GM19324 (cell line): ENCODE measurements around the gene CERS6.
A peak's percentile ranks its signal among the peaks of the same experiment; 100 is the strongest.
"Not testable (repeated sequence)": the region's sequence is repeated elsewhere in the genome, so short reads cannot be mapped to it uniquely, and the experiment has no call there.

Experiments used
- ATAC-seq: cut with Tn5 transposase; IDR thresholded peaks from one replicate; pipeline ENCODE4 v1.9.1; 2021; ENCODE audit warnings: mild to moderate bottlenecking, moderate library complexity; ENCODE audit not compliant: unreplicated experiment, low FRiP score

Gene CERS6

GRCh38 chr2:168742258-168742932, 286.3 kb downstream of the CERS6 start:
- ATAC-seq, result no peak

- ATAC-seq, result no peak
These were observed 288.8 kb downstream of the CERS6 start for GRCh38 chr2:168744844-168745243.

DNA sequence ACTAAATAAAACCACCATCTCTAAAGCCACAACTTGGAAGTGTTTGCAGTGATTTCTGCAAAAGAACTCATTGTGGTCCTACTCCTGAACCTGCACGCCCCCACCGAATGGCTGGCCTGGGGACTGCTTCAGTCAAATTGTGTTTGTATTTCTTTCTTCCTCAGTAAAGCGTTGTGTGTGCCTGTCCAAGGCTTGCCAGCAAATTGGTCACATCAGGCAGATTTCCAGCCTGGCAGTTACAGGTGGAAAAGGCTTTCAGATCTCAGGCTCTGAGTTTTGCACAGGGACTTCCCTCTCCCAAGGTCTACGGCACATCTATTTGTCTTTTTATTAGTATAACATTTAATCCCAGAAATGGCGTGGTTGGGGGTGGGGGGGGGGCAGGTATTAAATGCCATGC, 292.4 kb downstream of the CERS6 start:
- no peak for ATAC-seq

- ATAC-seq, result no peak
These were observed 293.2 kb downstream of the CERS6 start for GRCh38 chr2:168749297-168749696.

GRCh38 chr2:168751104-168751740, 295.1 kb downstream of the CERS6 start:
- no peak for ATAC-seq

- ATAC-seq, result no peak
These were observed 296.3 kb downstream of the CERS6 start for GRCh38 chr2:168752361-168752760.

DNA sequence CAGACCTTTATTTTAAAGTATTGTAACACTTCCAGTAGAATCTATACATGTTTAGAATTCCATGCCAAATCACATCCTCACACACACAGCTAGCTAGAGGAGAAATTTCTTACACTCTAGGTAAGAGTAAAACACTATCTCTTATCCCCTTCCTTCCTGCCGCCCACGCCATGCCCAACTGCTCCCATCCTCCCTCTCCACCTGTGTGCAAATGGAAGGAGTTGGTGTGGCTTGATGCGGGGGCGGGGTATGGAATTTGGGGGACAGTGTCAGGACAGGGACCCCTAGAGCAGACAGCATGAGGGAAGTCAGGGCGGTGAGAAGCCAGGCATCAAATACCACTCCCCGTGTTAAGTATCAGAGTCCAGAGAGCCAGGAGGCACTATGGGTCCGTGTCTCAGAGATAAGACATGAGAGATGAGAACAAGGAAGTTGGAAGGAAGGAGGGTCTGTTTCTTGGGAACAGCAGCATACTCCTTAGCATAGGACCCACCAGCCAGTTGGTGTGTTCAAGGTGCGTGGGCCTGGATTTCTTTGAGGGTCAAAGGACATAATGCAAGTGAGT, 297.8 kb downstream of the CERS6 start:
- no peak for ATAC-seq

DNA sequence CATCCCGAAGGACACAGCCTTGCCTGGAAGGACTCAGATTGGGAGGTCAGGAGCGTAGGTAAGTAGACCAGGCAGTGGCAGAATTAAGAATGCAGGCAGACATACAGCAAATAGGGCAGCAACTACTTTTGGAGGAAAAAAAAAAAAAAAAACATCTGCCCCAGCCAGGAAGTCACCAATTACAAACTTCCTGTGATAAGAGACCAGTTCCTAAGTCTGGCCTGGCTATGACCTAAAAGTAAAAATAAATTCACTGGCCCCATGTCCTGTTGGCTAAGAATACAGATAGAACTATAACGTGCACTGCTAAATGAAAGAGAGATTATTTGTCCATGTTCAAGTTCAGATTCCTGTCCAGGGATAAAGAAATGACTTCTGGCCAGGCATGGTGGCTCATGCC, 301.2 kb downstream of the CERS6 start:
- ATAC-seq, result no peak

DNA sequence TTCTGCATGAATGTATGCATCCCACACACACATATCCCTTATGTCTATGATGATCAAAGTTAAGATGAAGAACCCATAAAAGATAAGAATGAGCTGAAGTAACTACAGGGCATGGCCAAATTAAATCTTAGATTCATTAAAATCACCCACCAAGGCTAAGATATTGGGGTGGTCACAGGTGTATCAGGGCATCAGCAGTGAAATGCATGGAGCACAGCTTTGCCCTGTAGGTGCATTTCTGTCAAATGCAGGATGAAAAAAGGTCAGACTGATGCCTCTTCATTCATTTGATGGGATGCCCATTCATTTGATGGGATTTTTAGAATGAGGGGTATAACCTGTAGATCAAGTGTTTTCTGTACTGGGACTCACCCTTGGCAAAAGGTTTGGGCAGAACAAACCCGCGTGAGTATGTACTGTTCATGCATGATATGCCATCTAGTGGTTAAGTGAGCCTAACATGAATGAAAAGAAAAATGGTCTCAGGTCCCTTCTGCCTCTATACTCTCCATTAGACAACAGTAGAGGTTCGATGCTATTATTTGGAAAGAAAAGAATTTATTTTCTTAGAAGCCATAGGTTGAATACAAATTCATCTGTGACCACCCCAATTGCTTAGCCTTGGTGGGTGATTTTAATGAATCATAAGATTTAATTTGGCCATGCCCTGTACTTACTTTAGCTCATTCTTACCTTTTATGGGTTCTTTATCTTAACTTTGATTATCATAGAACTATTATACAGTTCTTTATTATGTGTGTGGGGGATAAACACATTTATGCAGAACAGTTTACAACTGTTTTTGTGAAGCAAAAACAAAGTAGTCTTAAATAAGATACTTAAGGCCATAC, 303.1 kb downstream of the CERS6 start:
- ATAC-seq, result peak; percentile 75

GRCh38 chr2:168765401-168765800, 309.3 kb downstream of the CERS6 start:
- no peak for ATAC-seq

DNA sequence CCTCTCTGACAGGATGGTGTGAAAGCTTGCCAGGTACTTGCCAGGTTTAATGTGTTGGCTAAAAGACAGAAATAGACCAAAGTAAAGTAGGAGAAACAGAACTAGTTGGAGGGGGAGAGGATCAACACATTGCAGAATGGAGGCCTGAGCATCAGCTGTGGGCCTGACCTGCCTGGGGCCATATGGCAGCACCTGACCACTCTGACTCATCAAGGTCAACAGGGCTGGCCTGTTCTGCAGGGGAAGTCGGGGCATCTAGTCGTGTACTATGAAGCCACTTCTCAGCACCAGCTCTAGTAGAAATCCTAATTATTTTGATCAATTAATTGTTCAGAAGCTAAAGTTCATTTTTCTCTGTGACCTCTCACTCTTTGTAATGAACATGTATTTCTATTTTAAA, 310.5 kb downstream of the CERS6 start:
- no peak for ATAC-seq

GRCh38 chr2:168767258-168767657, 311.2 kb downstream of the CERS6 start:
- ATAC-seq, result no peak

GRCh38 chr2:168768357-168768756, 312.3 kb downstream of the CERS6 start:
- ATAC-seq, result not testable (repeated sequence)

DNA sequence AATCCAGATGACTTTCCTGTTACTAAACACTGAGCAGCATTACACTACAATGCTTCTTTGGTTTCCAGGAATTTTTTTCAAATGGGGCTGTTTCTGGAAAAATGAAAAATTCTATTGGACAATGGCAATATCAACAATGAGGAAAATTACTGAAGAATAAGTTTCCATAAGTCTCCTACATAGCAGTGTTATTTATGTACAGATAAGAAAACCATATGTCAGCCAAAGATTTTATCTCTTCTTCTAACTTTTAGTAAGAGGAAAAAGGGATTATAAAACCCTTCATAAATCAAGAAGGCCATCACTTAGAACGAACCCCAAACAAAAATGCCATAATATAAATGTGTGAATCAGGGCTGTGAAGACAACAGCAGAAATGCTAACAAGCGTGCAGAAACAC, 314.7 kb downstream of the CERS6 start:
- no peak for ATAC-seq

DNA sequence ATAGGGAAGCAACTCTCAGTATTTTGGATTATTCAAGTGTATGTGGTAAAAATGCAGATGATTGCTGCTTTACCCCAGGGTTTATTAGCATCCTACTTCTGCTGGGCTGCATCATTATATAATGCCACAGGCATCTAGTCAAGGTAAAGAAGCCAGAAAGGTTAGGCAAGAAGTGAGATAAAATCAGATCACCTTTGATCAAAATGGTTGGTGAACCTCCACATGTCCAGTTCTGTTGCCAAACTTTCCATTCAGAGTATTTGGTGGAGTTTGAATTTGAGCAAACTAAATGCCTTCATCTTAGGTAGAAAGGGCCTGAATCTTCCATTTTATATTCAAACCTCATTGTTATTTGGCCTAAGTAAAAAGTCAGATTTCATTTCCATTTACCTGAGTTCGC, 316.6 kb downstream of the CERS6 start:
- ATAC-seq, result no peak

GRCh38 chr2:168773128-168773527, 317.1 kb downstream of the CERS6 start:
- no peak for ATAC-seq

GRCh38 chr2:168773719-168774521, 317.8 kb downstream of the CERS6 start:
- ATAC-seq, result no peak

DNA sequence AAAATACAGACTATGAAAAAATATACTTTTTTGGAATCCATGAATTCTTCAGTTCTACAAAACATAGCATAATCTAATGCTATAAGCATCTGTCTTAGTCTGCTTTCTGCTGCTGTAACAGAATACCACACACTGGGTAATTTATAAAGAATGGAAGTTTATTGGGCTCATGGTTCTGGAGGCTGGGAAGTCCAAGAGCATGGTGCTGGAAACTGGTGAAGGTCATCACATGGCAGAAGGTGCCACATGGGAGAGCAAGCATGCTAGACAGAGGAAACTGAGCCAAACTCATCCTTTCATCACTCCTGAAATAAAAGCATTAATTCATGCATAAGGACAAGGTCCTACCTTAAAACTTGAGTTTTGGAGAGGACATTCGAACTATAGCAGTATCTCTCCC, 319.8 kb downstream of the CERS6 start:
- no peak for ATAC-seq

DNA sequence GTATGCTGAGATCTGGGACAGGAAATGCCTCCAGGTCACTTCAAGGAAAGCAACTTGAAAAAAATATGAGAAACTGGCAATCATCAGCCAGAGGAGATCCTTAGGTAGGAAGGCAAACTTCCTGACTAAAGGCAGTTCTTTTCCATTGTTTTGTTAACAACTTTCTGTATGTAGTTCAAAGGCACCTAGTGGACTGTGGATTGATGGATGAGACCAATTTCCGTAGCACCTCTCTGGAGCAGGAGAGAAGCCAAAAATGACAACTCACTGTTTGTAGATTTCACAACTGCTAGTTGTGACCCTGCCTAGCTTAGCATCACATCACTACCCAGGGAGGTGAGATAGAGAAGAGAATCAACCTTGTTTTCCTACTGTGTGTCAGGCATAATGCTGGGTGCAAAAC, 324.6 kb downstream of the CERS6 start:
- ATAC-seq, result no peak

- no peak for ATAC-seq
These were observed 325.2 kb downstream of the CERS6 start for GRCh38 chr2:168781191-168781817.
